Natural killer cell treated with Interleukin-12 subunit alpha and Interleukin-12 subunit beta and Interleukin-15 and Interleukin-18, amount 100 ng/mL, for 72 hours (primary cell): ENCODE results near the gene EXOC6. TPM values are rescaled to one million over a fixed set of nuclear protein-coding genes. Genes with fewer than 3 reads are reported as not detected.
A peak's percentile ranks its signal among the peaks of the same experiment; 100 is the strongest.
"Not testable (repeated sequence)": the region's sequence is repeated elsewhere in the genome, so short reads cannot be mapped to it uniquely, and the experiment has no call there.

Experiments used
- ATAC-seq, 2 donors: fragments of 150-1000 bp; cut with Tn5 transposase in 1 of 2; sonication (Bioruptor Pico), chemical (Tn5 transposase) in 1 of 2; 2 replicates each; pipeline ENCODE4 v1.10.0; 2021
- DNase-seq: peaks from one replicate; pipeline ENCODE4 v3.0.0; 2022; ENCODE audit warnings: low spot score
- H3K27ac Mint-ChIP-seq, 2 donors: 1 replicate in 1 of 2; 2 replicates in 1 of 2; pipeline ENCODE4 v1.8.0; 2022; ENCODE audit warnings: mixed read lengths in 2 of 2, mild to moderate bottlenecking in 1 of 2, moderate library complexity in 1 of 2
- H3K27me3 Mint-ChIP-seq, 2 donors: 1 replicate in 1 of 2; 2 replicates in 1 of 2; pipeline ENCODE4 v1.8.0; 2022; ENCODE audit warnings: mixed read lengths in 2 of 2
- H3K36me3 Mint-ChIP-seq: one replicate; pipeline ENCODE4 v1.8.0; 2022; ENCODE audit warnings: mixed read lengths
- H3K4me1 Mint-ChIP-seq, 2 donors: 1 replicate in 1 of 2; 2 replicates in 1 of 2; pipeline ENCODE4 v1.8.0; 2022; ENCODE audit warnings: low read depth in 2 of 2, mixed read lengths in 2 of 2, mild to moderate bottlenecking in 1 of 2
- H3K4me3 Mint-ChIP-seq: one replicate; pipeline ENCODE4 v1.8.0; 2022; ENCODE audit warnings: mixed read lengths
- H3K9me3 Mint-ChIP-seq: 2 replicates; pipeline ENCODE4 v1.8.0; 2022; ENCODE audit warnings: mixed read lengths
- total RNA-seq, 2 donors: library from RNA; stranded (reverse); gene quantifications; one replicate each; pipeline ENCODE4 v1.2.3, GENCODE V29; 2022

EXOC6 gene
- total RNA-seq, 2 donors from 2014 or later = 9.7 to 14.7 TPM

DNA sequence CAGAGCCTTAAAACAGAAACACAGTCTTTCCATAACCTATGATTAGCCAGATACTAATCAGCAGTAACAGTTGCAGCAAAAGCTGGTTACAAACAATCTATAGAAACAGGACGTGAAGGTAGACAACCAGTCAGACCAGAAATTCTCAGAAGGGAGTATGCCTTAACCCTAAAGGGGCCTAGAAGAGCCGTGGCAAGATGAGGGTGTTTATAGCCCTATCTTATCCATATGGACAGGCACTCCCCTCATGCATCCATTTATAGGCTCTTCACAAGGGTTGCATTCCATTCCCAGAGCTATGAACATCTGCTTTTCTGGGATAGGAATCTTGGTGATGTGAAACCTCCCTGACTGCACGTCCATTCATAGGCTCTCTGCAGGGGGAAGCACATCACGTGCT, 64.3 kb downstream of the EXOC6 start:
- H3K36me3 Mint-ChIP-seq, H3K4me3 Mint-ChIP-seq, H3K27ac Mint-ChIP-seq, H3K9me3 Mint-ChIP-seq, DNase-seq, H3K27me3 Mint-ChIP-seq, H3K4me1 Mint-ChIP-seq, ATAC-seq: not testable (repeated sequence)

GRCh38 chr10:92913973-92914372, 65.7 kb downstream of the EXOC6 start:
- H3K4me1 Mint-ChIP-seq = no peaks in the 10 kb centered on the region
- no peak overlapping the region for H3K27ac Mint-ChIP-seq
- H3K9me3 Mint-ChIP-seq = no peaks in the 10 kb centered on the region
- no peak for ATAC-seq
- no peaks in the 10 kb centered on the region for H3K27me3 Mint-ChIP-seq
- no peak for DNase-seq
- H3K36me3 Mint-ChIP-seq = no peaks in the 10 kb centered on the region
- no peak overlapping the region for H3K4me3 Mint-ChIP-seq

- Mint-ChIP-seq H3K9me3 (no peaks in the 10 kb centered on the region), H3K27me3 (no peaks in the 10 kb centered on the region), H3K4me1 (no peaks in the 10 kb centered on the region), H3K27ac (no peak overlapping the region), H3K36me3 (no peaks in the 10 kb centered on the region), H3K4me3 (no peak overlapping the region)
- DNase-seq (peak; percentile 63), ATAC-seq (peak in 1 of 2 donors; percentile 52)
These were observed 66.4 kb downstream of the EXOC6 start for GRCh38 chr10:92914478-92915325.

DNA sequence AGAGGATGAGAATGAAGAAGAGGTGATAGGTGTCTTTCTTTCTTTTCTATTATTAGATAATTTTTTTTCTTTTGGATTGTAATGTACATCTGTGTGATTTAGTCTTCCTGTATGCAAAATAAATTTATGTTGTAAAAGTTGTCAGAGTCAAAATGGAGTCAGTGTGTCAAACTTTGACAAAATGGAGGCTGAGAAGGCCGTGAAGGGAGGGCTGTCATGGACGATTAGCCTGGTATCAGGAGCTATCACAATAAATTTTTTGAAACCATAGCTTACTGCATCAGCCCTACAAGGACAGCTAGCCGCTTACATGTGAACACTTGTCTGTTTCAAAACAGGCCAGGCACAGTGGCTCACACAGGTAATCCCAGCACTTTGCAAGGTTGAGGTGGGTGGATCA, 67.6 kb downstream of the EXOC6 start:
- Mint-ChIP-seq H3K27me3 (no peaks in the 10 kb centered on the region), H3K4me1 (no peaks in the 10 kb centered on the region), H3K9me3 (peaks cover 2% of the 10 kb centered on the region), H3K36me3 (peaks cover 7% of the 10 kb centered on the region), H3K27ac (no peak overlapping the region), H3K4me3 (no peak overlapping the region)
- ATAC-seq (no peak), DNase-seq (no peak)

- H3K36me3 Mint-ChIP-seq = peaks cover 11% of the 10 kb centered on the region
- no peak for ATAC-seq
- no peaks in the 10 kb centered on the region for H3K27me3 Mint-ChIP-seq
These were observed 68.1 kb downstream of the EXOC6 start for GRCh38 chr10:92916433-92916832.

DNA sequence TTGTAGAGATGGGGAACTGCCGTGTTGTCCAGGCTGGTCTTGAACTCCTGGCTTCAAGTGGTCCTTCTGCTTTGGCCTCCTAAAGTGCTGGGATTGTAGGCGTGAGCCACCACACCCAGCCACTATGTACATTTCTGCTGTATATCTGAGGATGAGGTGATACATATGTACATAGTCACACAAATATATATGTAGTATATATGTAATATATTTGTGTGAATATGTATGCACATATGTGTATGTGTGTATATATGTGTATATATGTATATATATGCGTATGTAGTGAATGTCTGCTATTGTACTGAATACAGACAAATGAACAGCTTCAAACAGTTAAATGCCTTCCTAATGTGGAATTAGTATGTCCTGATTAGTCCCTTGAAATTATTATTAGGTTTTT, 70.3 kb downstream of the EXOC6 start:
- ATAC-seq (no peak), DNase-seq (no peak)
- H3K36me3 Mint-ChIP-seq = peaks cover 11% of the 10 kb centered on the region
- peaks cover 4% of the 10 kb centered on the region for H3K9me3 Mint-ChIP-seq
- H3K4me3 Mint-ChIP-seq = no peak overlapping the region
- H3K27ac Mint-ChIP-seq = no peak overlapping the region
- peaks cover 0 to 4% of the 10 kb centered on the region in 2 donors for H3K4me1 Mint-ChIP-seq
- H3K27me3 Mint-ChIP-seq = no peaks in the 10 kb centered on the region

More at GRCh38 chr10:92916433-92916832, 68.1 kb downstream of the EXOC6 start:
- no peak for DNase-seq
- H3K27ac Mint-ChIP-seq = no peak overlapping the region
- H3K4me1 Mint-ChIP-seq = no peaks in the 10 kb centered on the region
- H3K4me3 Mint-ChIP-seq = no peak overlapping the region
- peaks cover 4% of the 10 kb centered on the region for H3K9me3 Mint-ChIP-seq

- peaks cover 4% of the 10 kb centered on the region for H3K9me3 Mint-ChIP-seq
- H3K4me1 Mint-ChIP-seq = peaks cover 0 to 4% of the 10 kb centered on the region in 2 donors
These were observed 72.5 kb downstream of the EXOC6 start for GRCh38 chr10:92920866-92921265.

GRCh38 chr10:92923416-92923815, 75.1 kb downstream of the EXOC6 start:
- Mint-ChIP-seq H3K9me3 (peaks cover 4% of the 10 kb centered on the region), H3K4me1 (peaks cover 0 to 4% of the 10 kb centered on the region in 2 donors), H3K27me3 (no peaks in the 10 kb centered on the region), H3K27ac (no peak overlapping the region), H3K36me3 (peaks cover 11% of the 10 kb centered on the region), H3K4me3 (no peak overlapping the region)
- DNase-seq (no peak), ATAC-seq (no peak)

More at GRCh38 chr10:92920866-92921265, 72.5 kb downstream of the EXOC6 start:
- no peak for DNase-seq
- peaks cover 11% of the 10 kb centered on the region for H3K36me3 Mint-ChIP-seq
- no peak overlapping the region for H3K4me3 Mint-ChIP-seq
- no peak overlapping the region for H3K27ac Mint-ChIP-seq
- no peak for ATAC-seq
- H3K27me3 Mint-ChIP-seq = no peaks in the 10 kb centered on the region

DNA sequence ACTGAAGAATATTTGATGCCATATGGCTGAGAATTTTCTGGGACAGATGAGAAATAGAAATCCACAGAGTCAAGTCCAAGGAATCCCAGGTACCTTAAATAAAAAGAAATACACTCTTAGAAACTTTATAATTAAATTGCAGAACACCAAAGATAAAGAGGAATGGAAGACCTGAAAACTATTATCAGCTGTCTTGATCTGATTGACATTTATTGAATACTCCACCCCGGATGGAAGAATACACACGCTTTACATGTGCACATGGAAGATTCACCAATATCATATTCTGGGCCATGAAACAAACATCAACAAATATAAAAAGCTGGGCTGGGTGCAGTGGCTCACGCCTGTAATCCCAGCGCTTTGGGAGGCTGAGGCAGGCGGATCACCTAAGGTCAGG, 81.6 kb downstream of the EXOC6 start:
- DNase-seq = no peak
- Mint-ChIP-seq H3K9me3 (no peaks in the 10 kb centered on the region), H3K4me1 (no peaks in the 10 kb centered on the region), H3K27ac (no peak overlapping the region), H3K36me3 (peaks cover 14% of the 10 kb centered on the region), H3K27me3 (no peaks in the 10 kb centered on the region), H3K4me3 (no peak overlapping the region)
- ATAC-seq = no peak

- DNase-seq (no peak), ATAC-seq (no peak)
- H3K4me1 Mint-ChIP-seq = no peaks in the 10 kb centered on the region
- peaks cover 14% of the 10 kb centered on the region for H3K36me3 Mint-ChIP-seq
- no peaks in the 10 kb centered on the region for H3K9me3 Mint-ChIP-seq
- H3K4me3 Mint-ChIP-seq = no peak overlapping the region
- no peak overlapping the region for H3K27ac Mint-ChIP-seq
- H3K27me3 Mint-ChIP-seq = no peaks in the 10 kb centered on the region
These were observed 83.3 kb downstream of the EXOC6 start for GRCh38 chr10:92931597-92931996.

GRCh38 chr10:92937876-92938275, 89.6 kb downstream of the EXOC6 start:
- Mint-ChIP-seq H3K4me1 (no peaks in the 10 kb centered on the region), H3K27ac (no peak overlapping the region), H3K36me3 (no peaks in the 10 kb centered on the region), H3K4me3 (no peak overlapping the region), H3K27me3 (no peaks in the 10 kb centered on the region), H3K9me3 (no peaks in the 10 kb centered on the region)
- DNase-seq (no peak), ATAC-seq (no peak)

DNA sequence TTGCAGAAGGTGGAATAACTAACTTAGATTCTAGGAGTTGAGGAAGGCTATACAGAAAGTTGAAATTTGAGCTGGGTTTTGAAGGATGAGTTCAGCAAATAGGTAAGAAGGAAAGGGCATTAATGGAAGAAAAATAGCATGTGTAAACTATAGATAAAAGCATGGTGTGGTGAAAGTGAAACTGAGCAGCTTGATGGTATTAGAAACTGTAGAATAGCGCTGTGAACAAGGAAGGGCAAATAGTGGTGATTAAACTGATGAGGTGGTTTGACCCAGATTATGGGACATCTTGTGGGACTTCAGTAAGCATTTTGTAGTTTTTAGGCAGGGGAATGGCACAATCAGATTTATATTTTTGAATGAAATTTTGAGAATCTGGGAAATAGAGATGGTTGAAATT, 90.5 kb downstream of the EXOC6 start:
- H3K4me1 Mint-ChIP-seq = no peaks in the 10 kb centered on the region
- ATAC-seq (no peak), DNase-seq (no peak)
- H3K4me3 Mint-ChIP-seq = no peak overlapping the region
- H3K36me3 Mint-ChIP-seq = no peaks in the 10 kb centered on the region
- H3K9me3 Mint-ChIP-seq = no peaks in the 10 kb centered on the region
- no peaks in the 10 kb centered on the region for H3K27me3 Mint-ChIP-seq
- H3K27ac Mint-ChIP-seq = no peak overlapping the region

GRCh38 chr10:92942226-92942625, 93.9 kb downstream of the EXOC6 start:
- no peak overlapping the region for H3K4me3 Mint-ChIP-seq
- no peak overlapping the region for H3K27ac Mint-ChIP-seq
- ATAC-seq (no peak), DNase-seq (no peak)
- H3K27me3 Mint-ChIP-seq = no peaks in the 10 kb centered on the region
- H3K4me1 Mint-ChIP-seq = no peaks in the 10 kb centered on the region
- no peaks in the 10 kb centered on the region for H3K9me3 Mint-ChIP-seq
- H3K36me3 Mint-ChIP-seq = peaks cover 8% of the 10 kb centered on the region

- Mint-ChIP-seq H3K9me3 (no peaks in the 10 kb centered on the region), H3K36me3 (peaks cover 18% of the 10 kb centered on the region), H3K27me3 (no peaks in the 10 kb centered on the region), H3K27ac (no peak overlapping the region), H3K4me3 (no peak overlapping the region), H3K4me1 (no peaks in the 10 kb centered on the region)
- no peak for ATAC-seq
- no peak for DNase-seq
These were observed 98.2 kb downstream of the EXOC6 start for GRCh38 chr10:92946491-92946890.

GRCh38 chr10:92952573-92952972, 104.3 kb downstream of the EXOC6 start:
- not testable (repeated sequence) for H3K36me3 Mint-ChIP-seq, ATAC-seq, DNase-seq, H3K9me3 Mint-ChIP-seq, H3K4me3 Mint-ChIP-seq, H3K27ac Mint-ChIP-seq, H3K4me1 Mint-ChIP-seq, H3K27me3 Mint-ChIP-seq
